Kidney epithelial cell (primary cell): ENCODE measurements around the gene TEX51. TPM values are rescaled to one million over a fixed set of nuclear protein-coding genes. Genes with fewer than 3 reads are reported as not detected.

ENCODE experiments used
- DNase-seq: peaks from one replicate; pipeline ENCODE4 v3.0.0-alpha.2; 2010; ENCODE audit warnings: low read depth
- H3K27me3 ChIP-seq: 2 replicates; pipeline ENCODE4 v1.6.0; 2011; ENCODE audit warnings: low read length; ENCODE audit not compliant: control insufficient read depth, insufficient read depth
- H3K36me3 ChIP-seq: 2 replicates; pipeline ENCODE4 v1.5.1; 2011; ENCODE audit warnings: low read length; ENCODE audit not compliant: control insufficient read depth, insufficient read depth
- H3K4me3 ChIP-seq: 2 replicates; pipeline ENCODE4 v1.5.1; 2011; ENCODE audit warnings: low read depth, mild to moderate bottlenecking, control low read depth, low read length
- total RNA-seq: library from RNA; depleted of rRNA; stranded (reverse); fragments of >200 nt; gene quantifications from 2 replicates; pipeline ENCODE4 v1.2.3, GENCODE V29; 2015
- TF ChIP-seq, protein P1 (sequence below): IDR thresholded peaks from 2 replicates; pipeline ENCODE4 v1.5.1; 2011; ENCODE audit warnings: mild to moderate bottlenecking, moderate library complexity, low read length, control low read depth, inconsistent platforms; ENCODE audit not compliant: insufficient read depth, poor library complexity, severe bottlenecking

Gene TEX51
- total RNA-seq, 1 donor from 2014 or later = not detected

DNA sequence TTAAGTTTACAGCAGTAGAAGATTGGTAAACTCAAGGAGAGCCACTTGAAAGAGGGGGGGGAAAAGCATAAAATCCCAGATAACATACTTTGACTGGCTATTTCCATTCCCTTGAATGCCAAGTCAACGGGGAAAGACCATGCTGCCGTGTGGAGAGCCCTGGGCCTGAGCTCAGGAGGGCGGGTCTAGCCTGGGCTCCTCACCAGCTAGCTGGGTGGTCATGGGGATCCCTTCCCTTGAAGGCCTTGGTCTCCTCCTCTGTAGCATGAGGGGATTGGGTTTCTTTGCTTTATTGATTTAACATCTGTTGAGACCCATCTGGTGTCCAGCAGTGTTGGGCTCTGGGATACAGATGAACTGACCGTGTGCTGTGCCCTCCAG is 35.0 kb downstream of the TEX51 start:
- H3K27me3 ChIP-seq = peaks cover 4% of the 10 kb centered on the region
- no peaks in the 10 kb centered on the region for H3K36me3 ChIP-seq
- TF ChIP-seq, protein P1, sequence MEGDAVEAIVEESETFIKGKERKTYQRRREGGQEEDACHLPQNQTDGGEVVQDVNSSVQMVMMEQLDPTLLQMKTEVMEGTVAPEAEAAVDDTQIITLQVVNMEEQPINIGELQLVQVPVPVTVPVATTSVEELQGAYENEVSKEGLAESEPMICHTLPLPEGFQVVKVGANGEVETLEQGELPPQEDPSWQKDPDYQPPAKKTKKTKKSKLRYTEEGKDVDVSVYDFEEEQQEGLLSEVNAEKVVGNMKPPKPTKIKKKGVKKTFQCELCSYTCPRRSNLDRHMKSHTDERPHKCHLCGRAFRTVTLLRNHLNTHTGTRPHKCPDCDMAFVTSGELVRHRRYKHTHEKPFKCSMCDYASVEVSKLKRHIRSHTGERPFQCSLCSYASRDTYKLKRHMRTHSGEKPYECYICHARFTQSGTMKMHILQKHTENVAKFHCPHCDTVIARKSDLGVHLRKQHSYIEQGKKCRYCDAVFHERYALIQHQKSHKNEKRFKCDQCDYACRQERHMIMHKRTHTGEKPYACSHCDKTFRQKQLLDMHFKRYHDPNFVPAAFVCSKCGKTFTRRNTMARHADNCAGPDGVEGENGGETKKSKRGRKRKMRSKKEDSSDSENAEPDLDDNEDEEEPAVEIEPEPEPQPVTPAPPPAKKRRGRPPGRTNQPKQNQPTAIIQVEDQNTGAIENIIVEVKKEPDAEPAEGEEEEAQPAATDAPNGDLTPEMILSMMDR = no peak
- H3K4me3 ChIP-seq = no peak overlapping the region
- DNase-seq = no peak

DNA sequence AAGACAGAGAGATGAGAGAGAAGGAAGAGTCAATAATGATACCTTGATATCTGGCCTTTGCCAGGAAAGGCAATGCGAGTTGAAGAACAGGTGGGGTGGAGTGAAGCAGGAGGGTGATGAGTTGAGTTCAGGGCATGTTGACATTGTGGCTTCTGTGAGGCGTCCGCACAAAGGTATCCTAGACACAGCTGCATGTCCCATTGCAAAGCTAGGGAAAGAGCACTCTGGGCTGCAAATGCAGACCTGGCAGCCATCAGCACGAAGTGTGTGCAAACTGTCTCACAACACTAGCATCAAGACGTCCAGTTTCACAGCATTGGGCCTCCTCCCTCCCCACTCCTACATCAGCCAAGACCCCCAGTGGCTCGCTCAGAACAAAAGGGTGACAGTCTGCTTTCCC is 36.1 kb downstream of the TEX51 start:
- Histone ChIP-seq H3K36me3 (no peaks in the 10 kb centered on the region), H3K4me3 (no peak overlapping the region), H3K27me3 (peaks cover 4% of the 10 kb centered on the region)
- DNase-seq = no peak
- TF ChIP-seq, protein P1 = no peak

DNA sequence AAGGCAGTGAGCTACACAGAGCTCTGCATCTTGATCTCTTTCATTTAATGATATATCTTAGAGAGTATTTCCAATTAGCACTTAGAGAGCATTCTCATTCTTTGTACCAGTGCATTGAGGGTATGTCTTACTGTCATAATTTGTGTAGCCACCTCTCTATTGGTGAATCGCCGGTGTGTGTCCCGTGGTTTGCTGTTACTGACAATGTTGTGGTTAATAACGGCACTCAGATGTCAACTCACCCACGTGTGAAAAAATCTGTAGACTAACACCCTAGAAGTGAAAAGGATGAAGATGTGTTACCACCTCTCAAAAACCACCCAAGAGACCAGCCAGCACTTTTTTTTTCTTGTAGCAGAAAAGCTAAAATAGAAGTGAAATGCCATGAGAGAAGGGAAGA is 37.1 kb downstream of the TEX51 start:
- peaks cover 4% of the 10 kb centered on the region for H3K27me3 ChIP-seq
- TF ChIP-seq, protein P1 = no peak
- no peaks in the 10 kb centered on the region for H3K36me3 ChIP-seq
- DNase-seq = no peak
- no peak overlapping the region for H3K4me3 ChIP-seq

DNA sequence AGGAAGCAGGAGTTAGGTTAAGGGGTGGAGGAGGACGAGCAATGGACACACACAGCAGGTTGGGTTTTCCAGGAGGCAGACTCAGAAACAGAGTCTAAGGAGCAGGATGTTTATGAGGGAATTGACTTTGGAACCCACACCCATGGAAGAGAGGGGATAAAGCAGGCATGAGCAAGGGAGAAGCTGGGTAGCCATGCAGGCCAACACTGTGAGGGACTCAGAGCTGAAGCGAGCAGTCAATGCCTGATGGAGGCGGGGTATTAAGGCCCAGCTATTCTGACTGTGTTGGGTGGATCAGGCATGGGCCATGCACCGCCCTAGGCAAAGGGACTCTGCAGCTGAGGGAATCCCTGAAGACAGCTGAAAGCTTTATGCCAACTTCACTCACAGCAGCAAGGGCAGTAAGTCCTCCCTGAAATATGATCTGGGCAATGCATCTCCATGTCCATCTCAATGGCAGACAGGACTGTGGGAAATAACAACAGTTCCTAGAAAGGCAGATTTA is 37.6 kb downstream of the TEX51 start:
- H3K4me3 ChIP-seq = no peak overlapping the region
- no peaks in the 10 kb centered on the region for H3K36me3 ChIP-seq
- TF ChIP-seq, protein P1 = no peak
- peaks cover 4% of the 10 kb centered on the region for H3K27me3 ChIP-seq
- DNase-seq = no peak

DNA sequence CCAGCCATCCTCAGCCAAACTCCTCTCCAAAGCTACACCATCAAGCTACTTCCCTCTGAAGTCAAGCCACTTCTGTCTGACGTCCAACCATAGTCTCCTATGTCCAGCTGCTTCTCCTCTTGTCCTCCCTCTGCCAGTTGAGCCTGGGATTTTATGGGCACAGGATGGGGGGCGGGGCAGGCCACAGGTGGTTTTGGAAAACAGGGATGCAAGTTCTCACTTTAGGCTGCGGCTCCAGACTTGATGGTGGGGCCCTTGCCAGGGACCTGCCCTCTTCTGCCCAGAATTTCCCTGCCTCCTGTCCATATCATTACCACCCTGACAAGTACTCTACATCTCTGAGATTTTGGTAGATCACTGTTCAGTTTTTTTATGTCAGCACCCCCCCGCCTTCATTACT is 41.6 kb downstream of the TEX51 start:
- H3K4me3 ChIP-seq = no peak overlapping the region
- H3K27me3 ChIP-seq = peaks cover 4% of the 10 kb centered on the region
- no peak for DNase-seq
- H3K36me3 ChIP-seq = no peaks in the 10 kb centered on the region
- TF ChIP-seq, protein P1 = no peak

DNA sequence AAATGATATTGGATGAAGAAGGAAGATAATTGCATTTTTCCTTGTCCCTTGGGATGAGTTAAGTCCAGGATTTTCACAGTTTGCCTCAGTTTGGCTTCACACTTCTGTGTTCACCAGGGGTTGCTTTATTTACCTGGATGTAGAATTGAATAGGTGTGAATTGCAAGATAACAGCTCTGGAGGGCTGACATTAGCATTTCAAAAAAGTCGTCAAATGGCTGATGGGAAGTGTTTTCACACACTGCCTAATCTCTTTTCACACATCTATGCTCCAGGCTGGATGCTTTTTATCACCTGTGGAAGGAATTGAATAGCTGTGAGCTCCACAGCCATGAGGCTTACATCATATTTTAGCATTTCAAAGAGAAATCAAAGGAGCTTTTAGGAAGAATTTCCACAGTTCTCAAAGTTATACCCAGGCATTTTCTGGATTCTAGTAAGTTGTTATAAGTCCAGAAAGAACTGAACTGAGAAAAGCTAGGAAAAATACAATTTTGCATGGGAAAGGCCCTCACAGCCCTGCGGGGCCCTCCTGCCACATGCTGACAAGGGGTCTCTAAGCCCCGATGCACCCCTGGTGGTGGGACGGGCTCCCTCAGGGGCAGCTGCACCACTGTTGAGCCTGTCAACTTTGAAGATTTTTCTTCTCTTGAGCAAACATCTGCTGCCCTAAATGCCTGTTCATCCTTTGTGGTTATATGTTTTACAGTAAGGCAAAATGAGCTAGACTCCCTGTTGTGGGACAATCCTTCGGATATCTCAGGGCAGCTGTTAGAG is 43.9 kb downstream of the TEX51 start:
- Histone ChIP-seq H3K36me3 (no peaks in the 10 kb centered on the region), H3K4me3 (no peak overlapping the region), H3K27me3 (peaks cover 2% of the 10 kb centered on the region)
- TF ChIP-seq, protein P1 = no peak
- no peak for DNase-seq
